ENCODE results near the gene SOX11.

Gene SOX11

DNA sequence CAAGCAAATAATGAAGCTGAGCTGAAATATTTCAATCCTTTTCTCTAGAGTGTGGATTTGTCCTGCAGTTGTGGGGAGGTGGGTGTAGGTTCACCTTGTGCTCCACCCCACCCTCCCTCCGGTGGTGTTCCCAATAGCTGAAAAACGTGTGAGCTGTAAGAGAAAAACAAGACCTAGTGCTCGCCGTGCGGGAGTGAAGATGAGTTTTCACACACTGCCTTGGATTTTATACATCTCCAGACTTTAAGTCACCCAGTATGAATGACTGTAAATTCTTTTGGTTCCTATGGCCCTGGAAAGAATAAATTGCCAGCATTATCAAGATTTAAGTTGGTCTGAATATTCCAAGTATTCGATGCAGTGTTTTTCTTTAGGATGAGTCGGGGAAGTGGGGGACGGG, 1.9 kb upstream of the SOX11 start:
- Histone ChIP-seq H3K9me2 (replicated peaks; ENCODE audit: low read depth, low read length) (no peaks in the 10 kb centered on the region), H3K9ac (ENCODE audit: low read depth, low read length, poor library complexity, severe bottlenecking) (no peak overlapping the region), H2AFZ (ENCODE audit: low read length) (no peak overlapping the region), H3K4me3 (ENCODE audit: low read length, poor library complexity, severe bottlenecking) (no peak overlapping the region), H3K27me3 (ENCODE audit: insufficient read depth, low read length, poor library complexity, severe bottlenecking) (no peaks in the 10 kb centered on the region), H3K36me3 (ENCODE audit: insufficient read depth, low read length) (no peaks in the 10 kb centered on the region), H3F3A (ENCODE audit: low read depth) (no peaks in the 10 kb centered on the region), H3K9me3 (ENCODE audit: insufficient read depth, low read depth, low read length) (no peaks in the 10 kb centered on the region), H4K20me1 (ENCODE audit: insufficient read depth, low read length, poor library complexity, severe bottlenecking) (no peaks in the 10 kb centered on the region), H3K4me2 (ENCODE audit: low read depth, low read length, poor library complexity, severe bottlenecking) (no peak overlapping the region), H3K79me2 (ENCODE audit: insufficient read depth, low read length) (no peaks in the 10 kb centered on the region), H3K4me1 (ENCODE audit: insufficient read depth, low read length, poor library complexity, severe bottlenecking) (no peaks in the 10 kb centered on the region)
- TF ChIP-seq EZH2phosphoT487 (IDR thresholded peaks at IDR 0.05; ENCODE audit: borderline replicate concordance) (no peak), CTCF (conservative IDR thresholded peaks at IDR 0.05; ENCODE audit: low read length) (no peak)

DNA sequence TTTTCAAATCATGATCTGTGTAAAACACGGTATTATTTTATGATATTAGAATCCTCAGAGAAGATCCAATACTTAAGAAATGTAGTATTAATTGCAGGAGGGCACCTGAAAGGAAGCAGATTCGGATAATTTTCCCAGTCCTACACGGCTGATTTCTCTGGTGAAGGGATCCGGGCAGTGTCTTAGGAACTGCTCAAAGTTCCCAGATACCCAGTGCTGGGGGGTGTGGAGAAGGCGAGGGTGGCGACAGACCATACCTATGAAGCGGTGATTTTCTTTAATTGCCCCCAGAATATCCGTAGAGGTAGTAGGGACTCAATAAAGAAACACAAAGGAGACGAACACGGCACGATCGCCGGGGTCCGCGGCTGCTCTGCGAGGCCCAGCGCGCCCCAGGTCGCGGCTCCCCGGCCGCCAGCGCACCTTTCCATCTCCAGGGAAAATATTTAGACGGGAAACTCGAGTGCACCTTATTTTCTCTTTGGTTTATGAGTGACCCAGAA, 1.4 kb upstream of the SOX11 start:
- Histone ChIP-seq H3K36me3 (ENCODE audit: insufficient read depth, low read length) (no peaks in the 10 kb centered on the region), H3K4me1 (ENCODE audit: insufficient read depth, low read length, poor library complexity, severe bottlenecking) (no peaks in the 10 kb centered on the region), H3K79me2 (ENCODE audit: insufficient read depth, low read length) (no peaks in the 10 kb centered on the region), H3K9me2 (replicated peaks; ENCODE audit: low read depth, low read length) (no peaks in the 10 kb centered on the region), H4K20me1 (ENCODE audit: insufficient read depth, low read length, poor library complexity, severe bottlenecking) (no peaks in the 10 kb centered on the region), H3K4me3 (ENCODE audit: low read length, poor library complexity, severe bottlenecking) (no peak overlapping the region), H3K9ac (ENCODE audit: low read depth, low read length, poor library complexity, severe bottlenecking) (no peak overlapping the region), H3K4me2 (ENCODE audit: low read depth, low read length, poor library complexity, severe bottlenecking) (no peak overlapping the region), H2AFZ (ENCODE audit: low read length) (no peak overlapping the region), H3K9me3 (ENCODE audit: insufficient read depth, low read depth, low read length) (no peaks in the 10 kb centered on the region), H3F3A (ENCODE audit: low read depth) (no peaks in the 10 kb centered on the region), H3K27me3 (ENCODE audit: insufficient read depth, low read length, poor library complexity, severe bottlenecking) (no peaks in the 10 kb centered on the region)
- TF ChIP-seq CTCF (conservative IDR thresholded peaks at IDR 0.05; ENCODE audit: low read length): no peak
- TF ChIP-seq EZH2phosphoT487 (IDR thresholded peaks at IDR 0.05; ENCODE audit: borderline replicate concordance): no peak

DNA sequence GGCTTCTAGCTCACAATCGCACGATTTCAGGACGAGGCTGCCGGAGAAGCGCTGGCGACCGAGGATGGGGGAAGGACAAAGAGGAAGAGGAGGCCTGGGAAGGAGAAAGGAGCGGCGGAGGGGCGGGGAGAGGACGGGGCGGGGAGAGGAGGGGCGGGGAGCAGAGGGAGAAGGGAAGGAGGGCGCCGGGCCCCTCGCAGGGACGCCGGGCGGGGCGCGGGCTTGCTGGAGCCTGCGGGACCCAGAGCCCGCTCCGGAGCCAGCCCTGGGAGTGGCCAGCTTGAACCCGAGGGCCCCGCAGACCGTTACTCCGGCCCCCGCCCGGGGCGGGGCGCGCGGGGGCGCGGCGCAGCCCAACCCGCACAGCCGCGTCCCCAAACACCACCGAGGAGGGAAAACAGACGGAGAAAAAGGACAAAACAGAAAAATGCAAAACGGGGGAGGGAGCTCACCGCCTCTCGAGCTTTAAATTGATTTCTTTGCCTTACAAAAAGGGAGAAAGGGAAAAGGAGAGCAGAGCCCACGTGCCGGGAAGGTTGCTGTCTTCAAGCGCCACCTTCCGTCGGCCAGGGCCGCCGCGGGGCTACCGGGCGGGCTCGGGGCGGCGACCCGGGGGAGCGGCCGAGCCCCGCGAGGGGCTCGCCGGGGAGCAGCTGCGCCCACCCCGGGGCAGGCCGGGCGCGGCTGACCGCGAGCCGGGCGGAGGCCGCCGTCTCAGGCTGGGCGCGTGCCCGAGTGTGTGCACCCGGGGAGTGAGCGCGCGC, 781 bp upstream of the SOX11 start:
- Histone ChIP-seq H3K79me2 (ENCODE audit: insufficient read depth, low read length) (no peaks in the 10 kb centered on the region), H4K20me1 (ENCODE audit: insufficient read depth, low read length, poor library complexity, severe bottlenecking) (no peaks in the 10 kb centered on the region), H3K4me2 (ENCODE audit: low read depth, low read length, poor library complexity, severe bottlenecking) (no peak overlapping the region), H3K9me3 (ENCODE audit: insufficient read depth, low read depth, low read length) (no peaks in the 10 kb centered on the region), H3K9ac (ENCODE audit: low read depth, low read length, poor library complexity, severe bottlenecking) (no peak overlapping the region), H3K9me2 (replicated peaks; ENCODE audit: low read depth, low read length) (no peaks in the 10 kb centered on the region), H3K36me3 (ENCODE audit: insufficient read depth, low read length) (no peaks in the 10 kb centered on the region), H3K27me3 (ENCODE audit: insufficient read depth, low read length, poor library complexity, severe bottlenecking) (no peaks in the 10 kb centered on the region), H3F3A (ENCODE audit: low read depth) (no peaks in the 10 kb centered on the region), H3K4me3 (ENCODE audit: low read length, poor library complexity, severe bottlenecking) (no peak overlapping the region), H2AFZ (ENCODE audit: low read length) (no peak overlapping the region), H3K4me1 (ENCODE audit: insufficient read depth, low read length, poor library complexity, severe bottlenecking) (no peaks in the 10 kb centered on the region)
- TF ChIP-seq EZH2phosphoT487 (IDR thresholded peaks at IDR 0.05; ENCODE audit: borderline replicate concordance): no peak
- no peak for TF ChIP-seq CTCF (conservative IDR thresholded peaks at IDR 0.05; ENCODE audit: low read length)
